Uterus (tissue), 4 donors: Measurements from ENCODE around the gene POGK. TPM values are rescaled to one million over a fixed set of nuclear protein-coding genes. Genes with fewer than 3 reads are reported as not detected.

Experiments used
- DNase-seq, 2 donors: peaks; one replicate each; pipeline ENCODE4 v3.0.0-alpha.2; 2019 to 2020
- H3K27ac ChIP-seq, 2 donors: fragments of 200-600 bp; sonication (generic); 1 replicate in 1 of 2; 2 replicates in 1 of 2; pipeline ENCODE4 v1.5.1; 2016 to 2018
- H3K27me3 ChIP-seq, 2 donors: fragments of 200-600 bp; sonication (generic); one replicate each; pipeline ENCODE4 v1.5.1; 2018 to 2019; ENCODE audit warnings: control low read depth in 1 of 2
- H3K36me3 ChIP-seq, 2 donors: fragments of 200-600 bp; sonication (generic); one replicate each; pipeline ENCODE4 v1.5.1; 2019; ENCODE audit warnings: control low read depth in 1 of 2
- H3K4me1 ChIP-seq, 2 donors: fragments of 200-600 bp; sonication (generic); one replicate each; pipeline ENCODE4 v1.5.1; 2018 to 2019; ENCODE audit warnings: control low read depth in 1 of 2
- H3K4me3 ChIP-seq, 2 donors: fragments of 200-600 bp; sonication (generic); 1 replicate in 1 of 2; 2 replicates in 1 of 2; pipeline ENCODE4 v1.5.1; 2018 to 2019; ENCODE audit warnings: mild to moderate bottlenecking in 1 of 2
- H3K9me3 ChIP-seq, 2 donors: fragments of 200-600 bp; sonication (generic); one replicate each; pipeline ENCODE4 v1.5.1; 2019; ENCODE audit warnings: control low read depth in 1 of 2
- CTCF ChIP-seq, 4 experiments: fragments of 200-600 bp in 2 of 4; fragments of 450-650 bp in 2 of 4; sonication (generic) in 2 of 4; IDR thresholded peaks; one replicate each; pipeline ENCODE4 v1.5.1; 2016 to 2019; ENCODE audit warnings: antibody characterized with exemption in 4 of 4, mild to moderate bottlenecking in 2 of 4, moderate library complexity in 1 of 4
- POLR2A ChIP-seq, 2 donors: fragments of 450-650 bp; IDR thresholded peaks; one replicate each; pipeline ENCODE4 v1.6.1; 2016; ENCODE audit warnings: antibody characterized with exemption in 2 of 2, mild to moderate bottlenecking in 1 of 2, moderate library complexity in 1 of 2
- intact Hi-C: fragments of 100-400 bp; cut with DNase I; formaldehyde crosslinking; loops from one replicate; pipeline ENCODE4 v1.15.1; 2023; ENCODE audit warnings: low total_unique reads
- total RNA-seq, 4 donors: library from RNA; depleted of rRNA in 3 of 4; stranded (reverse); fragments of >200 nt in 3 of 4; gene quantifications; one replicate each; pipeline versions ENCODE4 v1.1.0 to v1.2.4, GENCODE V29; 2014 to 2023
- donor health status: DM: yes; HTN: yes; CAD: no.

The POGK gene
- total RNA-seq, 4 donors from 2014 or later: 21.2 to 46.1 (median 33.8) TPM

- no peaks in the 10 kb centered on the region for H3K36me3 ChIP-seq
- no peak for DNase-seq
- H3K27me3 ChIP-seq: no peaks in the 10 kb centered on the region
- no peak overlapping the region for H3K4me3 ChIP-seq
- no peak overlapping the region for H3K27ac ChIP-seq
- H3K4me1 ChIP-seq: no peaks in the 10 kb centered on the region
- intact Hi-C loops: no loop called here
- TF ChIP-seq POLR2A (IDR thresholded peaks at IDR 0.05): no peak
- TF ChIP-seq CTCF (IDR thresholded peaks at IDR 0.05): no peak
- H3K9me3 ChIP-seq: no peaks in the 10 kb centered on the region
Observed at GRCh38 chr1:166884971-166885370, 45.7 kb downstream of the POGK start.

- Histone ChIP-seq H3K4me1 (no peaks in the 10 kb centered on the region), H3K9me3 (no peaks in the 10 kb centered on the region), H3K36me3 (no peaks in the 10 kb centered on the region), H3K4me3 (no peak overlapping the region), H3K27me3 (no peaks in the 10 kb centered on the region), H3K27ac (no peak overlapping the region)
- TF ChIP-seq POLR2A (IDR thresholded peaks at IDR 0.05) (no peak), CTCF (IDR thresholded peaks at IDR 0.05) (no peak)
- intact Hi-C loops: no loop called here
- DNase-seq: no peak
Observed at GRCh38 chr1:166888373-166889111, 49.3 kb downstream of the POGK start.

- H3K4me3 ChIP-seq: no peak overlapping the region
- H3K4me1 ChIP-seq: no peaks in the 10 kb centered on the region
- H3K27me3 ChIP-seq: no peaks in the 10 kb centered on the region
- no peak for TF ChIP-seq CTCF (IDR thresholded peaks at IDR 0.05)
- TF ChIP-seq POLR2A (IDR thresholded peaks at IDR 0.05): no peak
- intact Hi-C loops: no loop called here
- DNase-seq: no peak
- no peak overlapping the region for H3K27ac ChIP-seq
- H3K36me3 ChIP-seq: no peaks in the 10 kb centered on the region
- H3K9me3 ChIP-seq: no peaks in the 10 kb centered on the region
Observed at GRCh38 chr1:166889776-166890175, 50.5 kb downstream of the POGK start.

GRCh38 chr1:166895766-166896165, 56.5 kb downstream of the POGK start:
- intact Hi-C loops: no loop called here

More at GRCh38 chr1:166895766-166896165, 56.5 kb downstream of the POGK start:
- H3K27ac ChIP-seq: no peak overlapping the region
- H3K4me1 ChIP-seq: no peaks in the 10 kb centered on the region
- no peak for TF ChIP-seq POLR2A (IDR thresholded peaks at IDR 0.05)
- TF ChIP-seq CTCF (IDR thresholded peaks at IDR 0.05): no peak
- no peaks in the 10 kb centered on the region for H3K27me3 ChIP-seq
- no peaks in the 10 kb centered on the region for H3K9me3 ChIP-seq
- H3K4me3 ChIP-seq: no peak overlapping the region
- no peaks in the 10 kb centered on the region for H3K36me3 ChIP-seq
- DNase-seq: no peak
